GM21737 (cell line): ENCODE results near the gene IQCE.
"Not testable (repeated sequence)": the region's sequence is repeated elsewhere in the genome, so short reads cannot be mapped to it uniquely, and the experiment has no call there.

ENCODE experiments used
- ATAC-seq: cut with Tn5 transposase; IDR thresholded peaks from one replicate; pipeline ENCODE4 v1.9.1; 2021; ENCODE audit warnings: mild to moderate bottlenecking, moderate library complexity; ENCODE audit not compliant: unreplicated experiment

The IQCE gene

DNA sequence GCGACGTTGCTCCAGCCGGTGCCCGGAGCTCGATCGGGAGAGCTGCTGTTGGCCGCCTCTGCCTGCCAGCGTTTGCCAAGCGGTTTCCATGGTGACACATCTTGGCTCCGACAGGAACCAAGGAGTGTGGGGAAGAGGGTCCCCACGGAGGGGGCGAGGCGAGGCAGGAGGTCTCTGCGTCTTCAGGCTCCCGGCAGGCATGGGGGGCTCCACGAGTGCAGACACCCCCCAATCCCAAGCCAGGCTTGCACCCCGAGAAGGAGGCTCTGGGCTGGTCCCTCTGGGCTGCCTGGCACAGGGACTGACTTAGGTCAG is 27.0 kb upstream of the IQCE start:
- not testable (repeated sequence) for ATAC-seq

- not testable (repeated sequence) for ATAC-seq
These were observed 26.5 kb upstream of the IQCE start for GRCh38 chr7:2532199-2532772.

- not testable (repeated sequence) for ATAC-seq
These were observed 26.0 kb upstream of the IQCE start for GRCh38 chr7:2532816-2533215.

DNA sequence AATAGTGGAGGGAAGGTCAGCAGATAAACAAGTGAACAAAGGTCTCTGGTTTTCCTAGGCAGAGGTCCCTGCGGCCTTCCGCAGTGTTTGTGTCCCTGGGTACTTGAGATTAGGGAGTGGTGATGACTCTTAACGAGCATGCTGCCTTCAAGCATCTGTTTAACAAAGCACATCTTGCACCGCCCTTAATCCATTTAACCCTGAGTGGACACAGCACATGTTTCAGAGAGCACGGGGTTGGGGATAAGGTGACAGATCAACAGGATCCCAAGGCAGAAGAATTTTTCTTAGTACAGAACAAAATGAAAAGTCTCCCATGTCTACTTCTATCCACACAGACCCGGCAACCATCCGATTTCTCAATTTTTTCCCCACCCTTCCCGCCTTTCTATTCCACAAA is 25.2 kb upstream of the IQCE start:
- not testable (repeated sequence) for ATAC-seq

GRCh38 chr7:2534214-2534613 is 24.6 kb upstream of the IQCE start:
- not testable (repeated sequence) for ATAC-seq

DNA sequence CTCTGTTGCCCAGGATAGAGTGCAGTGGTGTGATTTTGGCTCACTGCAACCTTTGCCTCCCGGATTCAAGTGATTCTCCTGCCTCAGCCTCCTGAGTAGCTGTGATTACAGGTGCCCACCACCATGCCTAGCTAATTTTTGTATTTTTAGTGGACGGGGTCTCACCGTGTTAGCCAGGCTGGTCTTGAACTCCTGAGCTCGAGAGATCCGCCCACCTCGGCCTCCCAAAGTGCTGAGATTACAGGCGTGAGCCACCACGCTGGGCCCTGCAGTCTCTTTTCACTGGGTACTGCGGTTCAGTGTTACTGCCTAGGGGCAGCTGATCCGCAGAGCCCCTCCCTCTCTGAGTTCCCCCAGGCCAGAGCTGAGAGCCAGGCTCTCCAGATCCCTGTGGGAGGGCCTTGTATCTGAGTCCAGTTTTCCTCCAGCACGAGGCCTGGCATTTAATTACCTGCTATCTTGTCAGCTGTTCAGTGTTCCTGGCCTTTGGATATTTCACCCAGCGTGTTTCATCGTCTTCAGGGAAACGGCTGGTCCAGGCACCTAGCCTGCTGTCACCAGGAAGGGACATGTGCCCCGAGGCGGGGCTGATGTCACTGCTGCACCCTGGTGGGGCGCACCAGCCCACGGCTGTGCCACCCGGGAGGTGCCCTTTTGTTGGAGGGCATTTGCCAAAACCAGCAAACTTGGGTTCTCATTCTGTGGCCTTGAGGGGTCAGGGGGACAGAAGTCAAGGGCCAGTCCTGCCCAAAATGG is 22.7 kb upstream of the IQCE start:
- not testable (repeated sequence) for ATAC-seq

GRCh38 chr7:2537981-2538851 is 20.6 kb upstream of the IQCE start:
- no peak for ATAC-seq

- no peak for ATAC-seq
These were observed 19.5 kb upstream of the IQCE start for GRCh38 chr7:2539031-2539911.

DNA sequence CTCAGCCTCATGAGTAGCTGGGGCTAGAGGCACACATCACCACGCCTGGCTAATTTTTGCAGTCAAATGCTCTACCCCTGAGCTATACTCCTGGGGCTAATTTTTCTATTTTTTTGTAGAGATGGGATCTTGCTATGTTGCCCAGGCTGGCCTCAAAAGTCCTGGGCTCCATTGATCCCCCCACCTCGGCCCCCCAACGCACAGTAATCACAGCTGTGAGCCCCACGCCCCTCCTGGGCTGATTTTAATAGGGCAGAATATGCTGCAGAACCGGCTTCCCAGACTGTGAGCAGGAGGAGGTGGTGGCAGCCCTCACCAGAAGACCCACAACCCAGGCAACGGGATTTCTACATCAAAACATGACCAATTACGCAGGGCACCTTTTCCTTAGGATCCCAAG is 18.6 kb upstream of the IQCE start:
- no peak for ATAC-seq

DNA sequence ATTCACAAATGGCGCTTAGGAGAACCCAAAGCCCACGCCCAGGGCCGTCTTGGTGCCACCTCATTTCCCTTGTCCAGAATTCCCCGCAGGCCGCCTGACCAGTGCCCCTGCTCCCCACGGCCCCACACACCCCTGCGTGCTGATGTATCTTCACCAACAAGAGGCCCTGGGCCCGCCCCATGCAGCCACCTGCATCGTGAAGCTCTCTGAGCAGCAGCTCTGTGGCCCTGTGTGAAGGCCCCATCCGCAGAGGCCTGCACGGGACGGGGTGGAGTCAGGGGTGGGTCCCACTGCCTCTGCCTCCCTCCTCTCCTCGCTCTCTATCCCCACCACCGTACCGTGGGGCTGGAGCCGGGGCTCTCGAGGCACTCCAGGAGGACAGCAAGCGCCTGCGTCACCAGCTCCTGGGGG is 18.1 kb upstream of the IQCE start:
- no peak for ATAC-seq

DNA sequence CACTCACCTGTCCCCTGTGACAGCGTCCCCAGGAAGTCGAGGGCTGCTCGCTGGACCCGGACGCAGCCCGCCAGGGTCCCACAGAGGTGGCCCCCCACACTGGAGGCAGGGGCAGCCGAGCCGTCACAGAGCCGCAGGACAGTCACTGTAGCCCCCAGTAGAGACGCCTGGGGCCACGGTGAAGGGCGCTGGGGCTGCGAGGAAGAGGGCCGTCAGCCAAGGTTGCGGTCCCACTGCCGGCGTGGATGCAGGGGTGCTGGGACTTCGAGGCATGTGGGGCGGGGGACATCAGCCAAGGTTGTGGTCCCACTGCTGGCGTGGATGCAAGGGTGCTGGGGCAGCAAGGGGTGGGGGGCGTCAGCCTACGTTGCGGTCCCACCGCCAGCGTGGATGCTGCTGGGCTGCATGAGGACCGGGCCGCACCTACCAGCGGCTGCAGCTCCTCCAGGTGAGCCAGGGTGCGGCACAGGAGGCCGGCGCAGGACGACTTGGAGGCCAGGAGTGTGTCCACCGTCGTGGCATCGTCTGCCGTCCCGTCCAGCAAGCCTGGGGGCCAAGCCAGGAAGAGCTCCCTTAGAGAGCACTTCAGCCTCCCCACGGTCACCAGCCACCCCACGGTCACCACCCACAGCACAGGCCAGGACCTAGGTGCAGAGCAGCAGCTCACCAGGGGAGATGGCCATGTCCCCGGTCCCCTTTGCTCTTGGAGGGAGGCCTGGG is 17.3 kb upstream of the IQCE start:
- no peak for ATAC-seq

DNA sequence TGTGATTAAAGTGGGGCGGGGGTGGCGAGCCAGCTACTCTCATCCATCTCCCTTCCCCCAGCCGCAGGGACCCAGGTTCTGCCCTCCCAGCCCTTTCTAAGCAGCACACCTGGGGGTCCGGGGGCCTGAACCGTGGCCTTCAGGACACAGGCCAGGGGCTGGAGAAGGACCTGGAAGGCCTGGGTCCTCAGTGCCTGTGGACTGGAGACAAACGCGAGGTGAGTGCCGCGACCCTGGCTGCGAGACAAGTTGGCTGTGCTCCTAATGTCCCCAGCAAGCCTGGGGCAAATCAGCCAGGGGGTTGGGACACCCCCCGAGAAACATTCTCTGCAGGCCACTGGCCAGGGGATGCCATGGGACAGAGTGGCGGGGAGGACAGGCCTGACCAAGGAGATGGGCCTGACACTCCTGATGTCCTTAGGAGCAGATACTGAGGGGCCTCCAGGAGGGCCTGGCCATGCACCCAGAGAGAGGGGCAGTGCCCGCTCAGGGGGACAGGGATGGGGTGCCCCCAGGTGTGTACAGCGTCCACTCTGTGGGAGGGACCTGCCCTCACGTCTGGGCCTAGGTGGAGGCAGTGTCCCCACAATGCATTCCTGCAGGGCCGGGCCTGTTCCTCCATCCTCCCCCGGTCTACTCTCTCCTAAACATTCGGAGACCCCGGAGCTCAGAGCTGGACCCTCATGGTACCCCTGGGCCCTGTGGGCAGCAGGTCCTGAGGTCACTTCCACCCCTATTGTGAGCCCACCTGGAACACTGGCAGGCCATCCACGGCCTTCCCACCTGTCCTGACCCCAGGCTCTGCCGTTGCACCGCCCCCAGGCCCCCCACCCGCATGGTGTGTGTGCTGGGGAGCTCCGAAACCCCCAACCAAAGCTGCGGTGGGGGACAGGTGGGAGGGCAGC is 16.5 kb upstream of the IQCE start:
- ATAC-seq, result no peak

DNA sequence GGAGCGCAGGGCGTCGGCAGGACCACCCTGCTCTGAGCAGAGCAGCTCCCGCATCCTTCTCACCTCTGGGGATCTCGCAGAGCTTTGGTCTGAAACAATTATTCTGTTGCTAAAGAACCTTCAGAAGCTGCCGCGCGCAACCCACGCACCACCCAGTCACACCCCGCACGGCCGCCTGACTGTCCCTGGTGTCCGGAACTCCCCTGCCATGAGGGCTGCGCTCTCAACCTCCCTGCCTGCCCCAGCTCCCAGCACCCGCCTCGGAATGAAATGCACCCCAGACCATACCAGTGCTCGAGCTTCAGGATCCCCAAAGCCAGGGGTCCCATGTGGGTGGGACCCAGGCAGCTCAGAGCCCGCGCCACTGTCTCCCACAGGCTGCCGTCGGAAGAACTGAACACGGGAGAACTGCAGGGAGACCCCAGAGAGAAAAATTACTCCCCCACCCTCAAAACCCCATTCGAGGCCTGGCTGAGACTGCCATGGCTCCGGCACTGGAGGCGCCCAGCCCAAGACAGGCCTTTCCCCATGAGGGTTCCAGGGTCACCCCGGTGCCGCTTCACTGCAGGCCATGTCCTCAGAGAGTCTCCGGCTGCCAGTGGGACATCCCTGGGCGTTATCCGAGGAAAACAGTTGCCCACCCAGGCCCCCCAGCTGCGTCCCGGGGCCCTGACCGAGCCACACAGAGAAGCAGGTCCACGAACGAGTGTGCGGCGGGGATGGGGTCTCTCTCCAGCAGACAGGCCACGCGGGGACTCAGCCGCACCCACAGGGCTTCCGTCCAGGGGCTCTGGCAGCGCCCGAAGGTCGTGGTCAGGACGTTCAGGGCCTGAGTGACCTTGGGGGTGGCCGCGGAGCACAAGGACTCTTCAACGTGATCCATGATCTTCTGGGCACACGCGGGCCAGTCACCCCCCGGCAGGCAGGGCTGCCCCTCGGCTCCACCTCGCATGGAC is 15.6 kb upstream of the IQCE start:
- ATAC-seq, result no peak

DNA sequence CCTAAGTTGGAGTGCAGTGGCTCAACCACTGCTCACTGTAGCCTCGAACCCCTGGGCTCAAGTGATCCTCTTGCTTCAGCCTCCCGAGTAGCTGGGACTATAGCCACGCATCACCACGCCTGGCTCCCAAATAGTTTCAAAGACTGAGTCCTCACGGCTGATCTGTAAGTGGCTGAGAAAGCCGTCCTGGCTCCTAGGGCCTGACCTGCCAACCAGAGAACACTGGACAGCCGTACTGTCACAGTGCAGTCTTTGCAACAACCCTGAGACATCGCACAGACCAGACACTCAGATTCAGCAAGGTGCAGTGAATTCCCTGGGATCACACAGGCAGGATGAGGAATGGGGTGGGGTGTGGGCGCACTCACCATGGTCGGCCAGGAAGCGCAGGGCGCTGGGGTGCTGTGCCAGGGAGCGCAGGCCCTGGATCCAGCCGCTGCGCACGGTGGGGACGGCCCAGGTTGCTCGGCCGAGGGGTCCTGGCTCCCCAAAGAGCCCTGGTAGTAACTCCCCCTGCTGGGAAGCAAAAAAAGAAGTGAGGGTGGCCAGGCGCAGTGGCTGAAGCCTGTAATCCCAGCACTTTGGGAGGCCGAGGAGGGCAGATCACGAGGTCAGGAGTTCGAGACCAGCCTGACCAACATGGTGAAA is 14.1 kb upstream of the IQCE start:
- no peak for ATAC-seq

DNA sequence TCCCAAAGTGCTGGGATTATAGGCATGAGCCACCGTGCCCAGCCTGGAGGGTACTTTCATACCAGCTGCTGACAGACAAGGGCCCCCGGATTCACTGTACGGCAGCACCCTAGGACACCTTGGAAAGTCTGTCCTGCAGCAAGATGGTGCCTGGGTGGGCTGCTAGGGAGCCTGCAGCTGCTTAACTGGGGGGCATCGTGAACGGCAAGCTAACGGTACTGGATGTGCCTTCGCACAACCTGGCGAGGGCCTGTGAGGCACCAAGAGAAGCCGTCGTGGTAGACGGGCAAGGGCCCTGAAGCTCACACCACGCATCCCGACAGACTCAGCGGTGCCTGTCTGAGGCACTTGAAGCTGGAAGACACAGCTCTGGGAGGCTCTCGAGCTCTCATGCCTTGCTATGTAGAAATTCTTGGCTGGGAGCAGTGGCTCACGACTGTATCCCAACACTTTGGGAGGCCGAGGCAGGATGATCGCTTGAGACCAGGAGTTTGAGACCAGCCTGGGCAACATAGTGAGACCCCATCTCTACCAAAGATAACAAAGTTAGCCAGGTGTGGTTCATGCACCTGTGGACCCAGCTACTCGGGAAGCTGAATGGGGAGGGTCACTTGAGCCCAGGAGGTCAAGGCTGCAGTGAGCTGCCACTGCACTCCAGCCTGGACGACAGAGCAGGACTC is 12.9 kb upstream of the IQCE start:
- ATAC-seq, result no peak

DNA sequence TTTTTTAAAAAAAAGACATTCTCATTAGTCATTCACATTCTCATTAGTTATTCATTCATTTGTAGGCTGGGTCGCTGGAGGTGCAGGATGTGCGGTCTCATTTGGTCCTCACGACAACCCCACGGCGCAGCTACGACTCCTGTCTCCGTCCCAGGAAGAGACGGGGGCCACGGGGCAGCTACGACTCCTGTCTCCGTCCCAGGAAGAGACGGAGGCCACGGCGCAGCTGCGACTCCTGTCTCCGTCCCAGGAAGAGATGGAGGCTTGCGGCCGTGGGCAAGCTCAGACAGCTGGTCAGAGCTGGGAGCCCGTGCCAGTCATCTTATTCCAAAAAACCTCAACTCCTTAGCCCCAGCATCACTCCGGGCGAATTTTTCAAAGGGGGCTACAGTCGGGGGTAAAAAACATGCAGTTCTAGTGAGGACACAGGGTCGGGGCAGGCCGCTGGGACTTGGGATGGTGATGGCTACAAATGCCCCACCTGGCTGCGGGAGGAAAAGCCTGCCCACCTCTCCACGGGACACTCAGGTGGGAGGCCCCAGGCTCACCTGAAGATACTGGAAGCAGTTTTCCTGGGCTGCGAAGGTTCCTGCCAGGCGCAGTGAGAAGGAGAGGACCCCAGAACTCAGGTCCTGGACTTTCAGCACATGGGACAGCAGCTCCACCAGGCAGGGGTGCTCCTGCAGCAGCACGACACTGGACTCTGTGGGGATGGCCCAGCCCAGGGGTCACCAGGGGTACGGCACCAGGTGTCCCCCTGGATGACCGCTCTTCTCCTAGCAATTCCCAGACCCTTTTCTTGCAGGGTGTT is 11.8 kb upstream of the IQCE start:
- no peak for ATAC-seq
